Trophoblast cell (in vitro differentiated cells and primary cell): Measurements from ENCODE around the gene OSBPL8.

Experiments
- DNase-seq, 2 donors: peaks; one replicate each; pipeline ENCODE4 v3.0.0-alpha.2; 2016
- H2AFZ ChIP-seq: 2 replicates; pipeline ENCODE4 v1.6.1; 2013; ENCODE audit warnings: low read length, moderate library complexity, mild to moderate bottlenecking; ENCODE audit not compliant: insufficient read depth, poor library complexity
- H2AK5ac ChIP-seq: 2 replicates; pipeline ENCODE4 v1.6.1; 2013; ENCODE audit warnings: mild to moderate bottlenecking, low read length
- H2BK120ac ChIP-seq: 2 replicates; pipeline ENCODE4 v1.6.1; 2013; ENCODE audit warnings: low read length, mild to moderate bottlenecking, moderate library complexity; ENCODE audit not compliant: insufficient read depth, poor library complexity
- H2BK12ac ChIP-seq: 2 replicates; pipeline ENCODE4 v1.6.1; 2013; ENCODE audit warnings: mild to moderate bottlenecking, low read length, moderate library complexity
- H2BK5ac ChIP-seq: 2 replicates; pipeline ENCODE4 v1.6.1; 2013; ENCODE audit warnings: low read length, low read depth, moderate library complexity, mild to moderate bottlenecking; ENCODE audit not compliant: poor library complexity
- H3K14ac ChIP-seq: 2 replicates; pipeline ENCODE4 v1.6.1; 2013; ENCODE audit warnings: mild to moderate bottlenecking, low read length
- H3K18ac ChIP-seq: 2 replicates; pipeline ENCODE4 v1.6.1; 2013; ENCODE audit warnings: mild to moderate bottlenecking, low read length
- H3K23ac ChIP-seq: 2 replicates; pipeline ENCODE4 v1.6.1; 2013; ENCODE audit warnings: low read length
- H3K27ac ChIP-seq: 2 replicates; pipeline ENCODE4 v1.5.1; 2013; ENCODE audit warnings: low read depth, mild to moderate bottlenecking, inconsistent platforms, low read length, moderate library complexity
- H3K27me3 ChIP-seq: 2 replicates; pipeline ENCODE4 v1.6.1; 2013; ENCODE audit warnings: inconsistent platforms, mild to moderate bottlenecking, low read length, moderate library complexity; ENCODE audit not compliant: insufficient read depth
- H3K36me3 ChIP-seq, 2 experiments: 1 replicate in 1 of 2; 2 replicates in 1 of 2; pipeline ENCODE4 v1.6.1; 2013; ENCODE audit warnings: low read length in 2 of 2, mild to moderate bottlenecking in 2 of 2, moderate library complexity in 1 of 2; ENCODE audit not compliant: insufficient read depth in 2 of 2, control insufficient read depth in 1 of 2
- H3K4ac ChIP-seq: 2 replicates; pipeline ENCODE4 v1.6.1; 2013; ENCODE audit warnings: low read depth, mild to moderate bottlenecking, low read length, moderate library complexity
- H3K4me1 ChIP-seq, 2 experiments: 1 replicate in 1 of 2; 2 replicates in 1 of 2; pipeline ENCODE4 v1.6.1; 2013; ENCODE audit warnings: low read length in 2 of 2, mild to moderate bottlenecking in 2 of 2, moderate library complexity in 1 of 2; ENCODE audit not compliant: insufficient read depth in 2 of 2, control insufficient read depth in 1 of 2
- H3K4me2 ChIP-seq: 2 replicates; pipeline ENCODE4 v1.6.1; 2013; ENCODE audit warnings: inconsistent platforms, mild to moderate bottlenecking, low read length, moderate library complexity
- H3K4me3 ChIP-seq: 2 replicates; pipeline ENCODE4 v1.5.1; 2013; ENCODE audit warnings: mild to moderate bottlenecking, low read depth, low read length, inconsistent platforms
- H3K79me1 ChIP-seq: one replicate; pipeline ENCODE4 v1.6.1; 2013; ENCODE audit warnings: low read length
- H3K79me2 ChIP-seq: 2 replicates; pipeline ENCODE4 v1.6.1; 2013; ENCODE audit warnings: low read length, mild to moderate bottlenecking; ENCODE audit not compliant: control insufficient read depth, insufficient read depth, poor library complexity
- H3K9ac ChIP-seq: 2 replicates; pipeline ENCODE4 v1.6.1; 2013; ENCODE audit warnings: mild to moderate bottlenecking, low read length
- H3K9me3 ChIP-seq: 2 replicates; pipeline ENCODE4 v1.6.1; 2013; ENCODE audit warnings: low read depth, mild to moderate bottlenecking, control low read depth, inconsistent platforms, low read length; ENCODE audit not compliant: insufficient read depth
- H4K12ac ChIP-seq: 2 replicates; pipeline ENCODE4 v1.6.1; 2013; ENCODE audit warnings: low read depth, mild to moderate bottlenecking, low read length, moderate library complexity
- H4K8ac ChIP-seq: 2 replicates; pipeline ENCODE4 v1.6.1; 2013; ENCODE audit warnings: low read depth, mild to moderate bottlenecking, low read length, moderate library complexity
- H4K91ac ChIP-seq: one replicate; pipeline ENCODE4 v1.6.1; 2013; ENCODE audit warnings: low read depth, mild to moderate bottlenecking, low read length, moderate library complexity
- WGBS: extraction: QIAGEN DNeasy Blood & Tissue Kit; methylation state at CpG from one replicate; pipeline ENCODE4 v1.1.7; 2013; ENCODE audit warnings: missing lambda C conversion rate; ENCODE audit not compliant: insufficient read length, insufficient coverage; ENCODE audit errors: extremely low coverage; 5-methylcytosine and 5-hydroxymethylcytosine counted together

Gene OSBPL8

GRCh38 chr12:76445462-76445861 lies 114.1 kb downstream of the OSBPL8 start:
- H3K27me3 ChIP-seq: no peaks in the 10 kb centered on the region
- no peaks in the 10 kb centered on the region for H3K36me3 ChIP-seq
- no peak overlapping the region for H4K91ac ChIP-seq
- H4K8ac ChIP-seq: no peak overlapping the region
- no peaks in the 10 kb centered on the region for H3K4me1 ChIP-seq
- H3K79me1 ChIP-seq: no peaks in the 10 kb centered on the region
- no peak overlapping the region for H3K4me3 ChIP-seq
- no peak overlapping the region for H4K12ac ChIP-seq
- no peak overlapping the region for H3K9ac ChIP-seq
- H3K27ac ChIP-seq: no peak overlapping the region
- H3K4me2 ChIP-seq: no peak overlapping the region
- no peak overlapping the region for H3K18ac ChIP-seq
- no peak overlapping the region for H2BK120ac ChIP-seq
- no peak overlapping the region for H2AK5ac ChIP-seq
- DNase-seq: no peak
- H3K9me3 ChIP-seq: no peaks in the 10 kb centered on the region
- no CpG with 5 or more reads among the region's 1 CpG for WGBS
- H3K14ac ChIP-seq: no peak overlapping the region
- no peak overlapping the region for H3K23ac ChIP-seq
- H2BK12ac ChIP-seq: no peak overlapping the region
- H3K4ac ChIP-seq: no peak overlapping the region
- H2BK5ac ChIP-seq: no peak overlapping the region
- no peaks in the 10 kb centered on the region for H3K79me2 ChIP-seq
- H2AFZ ChIP-seq: no peak overlapping the region

- H3K4ac ChIP-seq: no peak overlapping the region
- H3K79me2 ChIP-seq: no peaks in the 10 kb centered on the region
- H2BK12ac ChIP-seq: no peak overlapping the region
- H3K4me2 ChIP-seq: no peak overlapping the region
- no peaks in the 10 kb centered on the region for H3K27me3 ChIP-seq
- H4K8ac ChIP-seq: no peak overlapping the region
- no peaks in the 10 kb centered on the region for H3K9me3 ChIP-seq
- H3K79me1 ChIP-seq: no peaks in the 10 kb centered on the region
- H3K4me1 ChIP-seq: no peaks in the 10 kb centered on the region
- no peak overlapping the region for H3K4me3 ChIP-seq
- no peak overlapping the region for H3K9ac ChIP-seq
- no CpG with 5 or more reads among the region's 1 CpG for WGBS
- H2AK5ac ChIP-seq: no peak overlapping the region
- H2BK5ac ChIP-seq: no peak overlapping the region
- H2AFZ ChIP-seq: no peak overlapping the region
- H3K14ac ChIP-seq: no peak overlapping the region
- no peak overlapping the region for H3K27ac ChIP-seq
- no peak overlapping the region for H3K23ac ChIP-seq
- H3K36me3 ChIP-seq: no peaks in the 10 kb centered on the region
- H2BK120ac ChIP-seq: no peak overlapping the region
- DNase-seq: no peak
- H4K91ac ChIP-seq: no peak overlapping the region
- H4K12ac ChIP-seq: no peak overlapping the region
- H3K18ac ChIP-seq: no peak overlapping the region
Measured at GRCh38 chr12:76444408-76444984, 115.1 kb downstream of the OSBPL8 start.

GRCh38 chr12:76441016-76441415 lies 118.6 kb downstream of the OSBPL8 start:
- no CpG with 5 or more reads among the region's 3 CpGs for WGBS
- H3K4me3 ChIP-seq: no peak overlapping the region

GRCh38 chr12:76432733-76433132 lies 126.8 kb downstream of the OSBPL8 start:
- Histone ChIP-seq H4K8ac (no peak overlapping the region), H3K18ac (no peak overlapping the region), H3K27me3 (no peaks in the 10 kb centered on the region), H3K4ac (no peak overlapping the region), H2AFZ (no peak overlapping the region), H3K23ac (no peak overlapping the region), H3K4me1 (no peaks in the 10 kb centered on the region), H3K79me1 (no peaks in the 10 kb centered on the region), H3K9ac (no peak overlapping the region), H4K12ac (no peak overlapping the region), H2BK120ac (no peak overlapping the region), H3K9me3 (no peaks in the 10 kb centered on the region), H3K4me3 (no peak overlapping the region), H3K14ac (no peak overlapping the region), H4K91ac (no peak overlapping the region), H3K4me2 (no peak overlapping the region), H3K36me3 (no peaks in the 10 kb centered on the region), H3K79me2 (no peaks in the 10 kb centered on the region), H3K27ac (no peak overlapping the region), H2AK5ac (no peak overlapping the region), H2BK5ac (no peak overlapping the region), H2BK12ac (no peak overlapping the region)
- no peak for DNase-seq

More at GRCh38 chr12:76441016-76441415, 118.6 kb downstream of the OSBPL8 start:
- H2BK12ac ChIP-seq: no peak overlapping the region
- H3K9ac ChIP-seq: no peak overlapping the region
- H3K23ac ChIP-seq: no peak overlapping the region
- no peaks in the 10 kb centered on the region for H3K9me3 ChIP-seq
- no peak overlapping the region for H4K8ac ChIP-seq
- H3K4ac ChIP-seq: no peak overlapping the region
- no peaks in the 10 kb centered on the region for H3K79me2 ChIP-seq
- no peak overlapping the region for H2BK120ac ChIP-seq
- H3K4me2 ChIP-seq: no peak overlapping the region
- no peak overlapping the region for H2AFZ ChIP-seq
- no peaks in the 10 kb centered on the region for H3K36me3 ChIP-seq
- no peak overlapping the region for H3K14ac ChIP-seq
- no peaks in the 10 kb centered on the region for H3K4me1 ChIP-seq
- H2AK5ac ChIP-seq: no peak overlapping the region
- H2BK5ac ChIP-seq: no peak overlapping the region
- no peak overlapping the region for H3K18ac ChIP-seq
- H3K27ac ChIP-seq: no peak overlapping the region
- no peaks in the 10 kb centered on the region for H3K27me3 ChIP-seq
- no peak for DNase-seq
- no peaks in the 10 kb centered on the region for H3K79me1 ChIP-seq
- no peak overlapping the region for H4K91ac ChIP-seq
- no peak overlapping the region for H4K12ac ChIP-seq
